GM18517 (cell line): ENCODE measurements around the gene MYO15B.

Source experiments
- ATAC-seq: cut with Tn5 transposase; IDR thresholded peaks from one replicate; pipeline ENCODE4 v1.9.1; 2021; ENCODE audit warnings: mild to moderate bottlenecking, moderate library complexity; ENCODE audit not compliant: unreplicated experiment

The MYO15B gene

GRCh38 chr17:75654176-75654575 lies 66.6 kb downstream of the MYO15B start:
- no peak for ATAC-seq

- ATAC-seq: no peak
These were observed 70.6 kb downstream of the MYO15B start for GRCh38 chr17:75658237-75658636.

GRCh38 chr17:75661531-75661930 lies 73.9 kb downstream of the MYO15B start:
- no peak for ATAC-seq

DNA sequence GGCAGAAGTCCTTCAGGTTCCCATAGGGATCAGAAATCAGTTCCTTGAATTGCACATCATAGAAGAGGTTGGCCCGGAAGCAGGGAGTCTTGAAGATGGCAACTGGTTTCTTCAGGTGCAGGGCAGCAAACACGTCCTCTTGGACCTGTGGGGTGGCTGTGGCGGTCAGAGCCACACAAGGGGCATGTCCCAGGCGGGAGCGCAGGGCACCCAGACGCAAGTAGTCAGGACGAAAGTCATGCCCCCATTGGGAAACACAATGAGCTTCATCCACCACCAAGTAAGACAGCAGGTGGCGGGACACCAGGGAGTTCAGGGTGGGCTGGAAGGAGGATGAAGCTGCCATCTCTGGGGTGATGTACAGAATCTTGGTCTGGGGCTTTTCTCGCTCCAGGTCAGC lies 74.9 kb downstream of the MYO15B start:
- ATAC-seq: no peak

- ATAC-seq: peak; percentile 75
These were observed 76.5 kb downstream of the MYO15B start for GRCh38 chr17:75664099-75664549.

- ATAC-seq: no peak
These were observed 78.4 kb downstream of the MYO15B start for GRCh38 chr17:75665981-75666380.

DNA sequence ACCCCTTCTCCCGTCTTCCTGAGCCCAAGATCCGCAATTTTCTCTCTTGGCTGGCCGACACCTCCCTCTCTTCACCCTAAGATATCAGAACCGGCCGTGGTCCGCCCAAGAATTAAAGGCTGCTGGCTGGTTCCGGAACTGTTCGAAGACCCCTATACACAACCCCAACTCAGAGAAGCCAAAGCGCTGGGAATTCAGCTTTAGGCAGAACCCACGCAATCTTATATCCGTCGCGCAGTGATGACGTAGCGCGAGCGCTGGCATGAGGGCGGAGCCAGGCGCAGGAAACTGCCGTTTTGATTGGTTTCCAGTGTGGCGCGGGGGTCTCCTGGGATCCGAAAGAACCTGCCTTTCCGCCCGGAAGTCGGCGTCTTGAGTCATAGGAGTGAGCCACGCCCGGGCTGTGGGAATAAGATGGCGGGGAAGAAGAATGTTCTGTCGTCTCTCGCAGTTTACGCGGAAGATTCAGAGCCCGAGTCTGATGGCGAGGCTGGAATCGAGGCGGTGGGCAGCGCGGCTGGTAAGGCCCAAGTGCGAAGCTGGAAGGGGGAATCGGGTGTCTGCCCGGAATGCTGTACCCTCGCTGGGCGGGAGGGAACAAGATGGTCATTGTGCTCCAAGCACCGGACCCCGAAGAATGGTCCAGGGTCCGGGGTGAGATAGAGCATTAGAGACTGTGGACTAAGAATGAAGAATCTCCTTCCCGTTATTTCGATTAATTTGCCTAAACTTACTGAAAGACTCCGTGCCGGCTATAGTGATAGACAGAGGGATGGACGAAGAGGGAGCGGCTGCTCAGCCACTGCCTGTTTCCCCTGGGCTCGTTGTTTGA lies 79.6 kb downstream of the MYO15B start, which contains the start of the genes RECQL5 and SAP30BP:
TSS of gene RECQL5 (minus strand) at position 196 of the 832 bp plus-strand sequence. CDS start 597 bp downstream, outside the sequence.
TSS of gene SAP30BP (plus strand) at position 380 of the 832 bp plus-strand sequence. CDS start at position 415, 35 bp downstream.
- ATAC-seq: peak; percentile 59

DNA sequence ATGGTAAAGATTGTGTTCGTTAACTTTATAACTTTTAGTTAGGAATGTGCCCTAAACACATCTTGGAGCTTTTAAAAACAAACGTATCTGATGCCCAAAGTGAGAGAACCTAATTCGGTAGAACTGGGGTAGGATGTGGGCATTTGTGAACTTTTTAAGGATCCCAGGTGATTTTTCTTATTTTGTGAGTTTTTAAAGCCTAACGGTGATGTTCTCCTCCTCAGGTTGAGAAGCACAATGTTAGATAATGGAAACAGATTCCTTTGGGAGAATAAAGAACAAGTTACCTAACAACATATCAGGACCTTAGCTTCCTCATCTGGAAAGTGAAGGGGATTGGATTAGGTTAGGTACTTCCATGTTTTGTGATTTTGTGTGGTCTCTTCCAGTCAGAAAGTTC lies 80.2 kb downstream of the MYO15B start:
- ATAC-seq: no peak

- no peak for ATAC-seq
These were observed 80.9 kb downstream of the MYO15B start for GRCh38 chr17:75668489-75668888.

DNA sequence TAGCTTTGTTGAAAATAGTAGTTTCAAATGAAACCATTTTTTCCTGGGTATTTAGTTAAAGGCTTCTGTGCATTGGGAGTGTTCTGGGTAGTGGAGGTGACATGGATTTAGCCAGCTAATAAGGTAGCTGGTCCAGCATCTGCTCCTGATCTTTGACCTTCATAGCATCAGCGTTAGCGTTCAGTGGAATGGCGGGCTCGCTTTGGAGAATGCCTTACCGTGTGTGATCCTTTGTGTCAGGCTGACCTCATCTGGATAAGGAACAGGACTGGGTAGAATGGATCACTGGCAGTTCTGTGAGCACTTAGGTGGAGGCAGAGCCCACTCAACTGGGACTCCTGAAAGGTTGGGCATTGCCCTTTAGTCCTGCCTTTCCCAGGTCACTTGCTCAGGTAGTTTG lies 83.3 kb downstream of the MYO15B start:
- ATAC-seq: no peak

DNA sequence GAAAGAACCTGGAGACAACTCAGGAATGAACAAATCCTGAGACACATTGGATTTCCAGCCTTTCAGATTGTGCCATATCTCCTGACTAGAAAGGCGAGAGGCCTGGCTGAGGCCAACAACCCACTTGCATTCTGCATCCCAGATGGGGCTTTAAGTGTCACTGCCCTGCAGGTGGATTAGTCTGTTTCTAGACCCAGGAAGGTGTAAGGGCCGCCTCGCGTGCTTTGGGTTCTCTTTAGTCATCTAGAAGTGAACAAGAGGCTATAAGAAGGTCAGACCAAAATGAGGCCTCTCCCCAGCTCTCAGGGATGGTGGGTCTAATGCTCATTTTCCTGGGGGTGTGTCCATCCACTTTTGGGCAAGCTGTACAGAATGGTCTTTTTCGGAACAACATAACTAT lies 84.4 kb downstream of the MYO15B start:
- no peak for ATAC-seq

- no peak for ATAC-seq
These were observed 85.9 kb downstream of the MYO15B start for GRCh38 chr17:75673487-75673886.
